H1 (cell line): ENCODE measurements around the gene S100A8.

Source experiments
- CTCF ChIP-seq, 3 experiments: IDR thresholded peaks; 1 replicate in 2 of 3; 2 replicates in 1 of 3; pipeline versions ENCODE4 v1.5.1 to v1.6.1; 2011; ENCODE audit warnings: low read length in 3 of 3, mild to moderate bottlenecking in 3 of 3, inconsistent platforms in 2 of 3, low read depth in 1 of 3, moderate library complexity in 1 of 3; ENCODE audit not compliant: insufficient read depth in 1 of 3; ENCODE audit errors: control extremely low read depth in 1 of 3
- SIN3A ChIP-seq, 2 experiments: IDR thresholded peaks in 1 of 2; conservative IDR thresholded peaks in 1 of 2; 2 replicates each; pipeline ENCODE4 v1.6.1; 2011 to 2012; ENCODE audit warnings: low read length in 2 of 2, improper control_type of control experiment in 1 of 2, low read depth in 1 of 2, mild to moderate bottlenecking in 1 of 2

- TF ChIP-seq SIN3A (conservative IDR thresholded peaks at IDR 0.05 in 1 of 2, IDR thresholded peaks at IDR 0.05 in 1 of 2; ENCODE audit: low read depth in 1 of 2, low read length in 2 of 2), result no peak
- no peak for TF ChIP-seq CTCF (IDR thresholded peaks at IDR 0.05; ENCODE audit: control extremely low read depth in 1 of 3, insufficient read depth in 1 of 3, low read depth in 1 of 3, low read length in 3 of 3)
These were observed 34.3 kb downstream of the S100A8 start for GRCh38 chr1:153356392-153357075.
